GM13977 (cell line): ENCODE measurements around the gene IRX5.

Experiments
- DNase-seq: peaks from one replicate; pipeline ENCODE4 v3.0.0; 2012; ENCODE audit warnings: low spot score
- in situ Hi-C: fragments of 300-500 bp; cut with MboI; formaldehyde crosslinking; loops from one replicate; pipeline ENCODE4 v1.12.0; 2022; ENCODE audit warnings: low sequenced_read_pairs, low pct_unique_long_range_greater_than_20kb, mixed read lengths, inconsistent platforms; ENCODE audit not compliant: unreplicated experiment
- TF ChIP-seq, protein P1 (sequence below): IDR thresholded peaks from 2 replicates; pipeline ENCODE4 v1.5.1; 2012; ENCODE audit warnings: mild to moderate bottlenecking, control low read depth; ENCODE audit not compliant: insufficient read depth; ENCODE audit errors: extremely low read depth, missing control alignments

Gene IRX5

DNA sequence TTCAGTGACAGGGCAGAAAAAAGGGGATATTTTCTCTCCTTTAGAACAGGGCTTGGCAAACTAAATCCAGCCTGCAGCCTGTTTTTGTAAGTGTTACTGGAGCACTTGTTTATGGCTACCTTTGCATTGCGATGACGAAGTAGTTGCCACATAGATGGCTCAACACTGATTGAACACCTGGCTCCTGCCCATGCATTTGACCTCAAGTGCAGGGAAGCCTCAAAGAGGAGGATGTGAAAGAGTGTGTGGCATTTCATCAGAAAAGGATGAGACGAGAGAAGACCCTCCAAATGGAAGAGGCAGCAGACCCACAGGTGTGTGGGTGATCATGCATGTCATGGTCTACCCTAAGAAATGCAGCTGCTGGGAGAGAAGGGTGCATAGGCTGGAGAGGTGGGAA, 32.7 kb upstream of the IRX5 start:
- in situ Hi-C loops, result no loop called here
- TF ChIP-seq, protein P1, sequence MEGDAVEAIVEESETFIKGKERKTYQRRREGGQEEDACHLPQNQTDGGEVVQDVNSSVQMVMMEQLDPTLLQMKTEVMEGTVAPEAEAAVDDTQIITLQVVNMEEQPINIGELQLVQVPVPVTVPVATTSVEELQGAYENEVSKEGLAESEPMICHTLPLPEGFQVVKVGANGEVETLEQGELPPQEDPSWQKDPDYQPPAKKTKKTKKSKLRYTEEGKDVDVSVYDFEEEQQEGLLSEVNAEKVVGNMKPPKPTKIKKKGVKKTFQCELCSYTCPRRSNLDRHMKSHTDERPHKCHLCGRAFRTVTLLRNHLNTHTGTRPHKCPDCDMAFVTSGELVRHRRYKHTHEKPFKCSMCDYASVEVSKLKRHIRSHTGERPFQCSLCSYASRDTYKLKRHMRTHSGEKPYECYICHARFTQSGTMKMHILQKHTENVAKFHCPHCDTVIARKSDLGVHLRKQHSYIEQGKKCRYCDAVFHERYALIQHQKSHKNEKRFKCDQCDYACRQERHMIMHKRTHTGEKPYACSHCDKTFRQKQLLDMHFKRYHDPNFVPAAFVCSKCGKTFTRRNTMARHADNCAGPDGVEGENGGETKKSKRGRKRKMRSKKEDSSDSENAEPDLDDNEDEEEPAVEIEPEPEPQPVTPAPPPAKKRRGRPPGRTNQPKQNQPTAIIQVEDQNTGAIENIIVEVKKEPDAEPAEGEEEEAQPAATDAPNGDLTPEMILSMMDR, result no peak
- no peak for DNase-seq

DNA sequence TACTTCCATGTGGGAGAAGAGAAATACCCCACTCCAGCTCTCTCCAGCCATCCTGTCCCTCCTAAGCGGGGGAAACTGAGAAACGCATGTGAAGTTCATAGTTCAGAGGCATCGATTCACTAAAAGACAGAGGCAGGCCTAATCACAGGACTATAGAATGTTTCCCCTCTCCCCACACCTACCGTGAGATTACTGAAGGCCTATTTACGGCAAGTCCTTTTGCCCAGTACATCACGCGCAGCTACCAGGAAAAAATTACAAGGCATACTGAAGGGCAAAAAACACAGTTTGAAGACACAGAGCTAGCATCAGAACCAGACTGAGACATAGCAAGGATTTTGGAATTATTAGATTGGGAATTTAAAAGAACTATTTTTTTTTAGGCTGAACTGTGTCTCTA, 29.1 kb upstream of the IRX5 start:
- in situ Hi-C loops, result no loop called here
- no peak for DNase-seq
- TF ChIP-seq, protein P1, result no peak

DNA sequence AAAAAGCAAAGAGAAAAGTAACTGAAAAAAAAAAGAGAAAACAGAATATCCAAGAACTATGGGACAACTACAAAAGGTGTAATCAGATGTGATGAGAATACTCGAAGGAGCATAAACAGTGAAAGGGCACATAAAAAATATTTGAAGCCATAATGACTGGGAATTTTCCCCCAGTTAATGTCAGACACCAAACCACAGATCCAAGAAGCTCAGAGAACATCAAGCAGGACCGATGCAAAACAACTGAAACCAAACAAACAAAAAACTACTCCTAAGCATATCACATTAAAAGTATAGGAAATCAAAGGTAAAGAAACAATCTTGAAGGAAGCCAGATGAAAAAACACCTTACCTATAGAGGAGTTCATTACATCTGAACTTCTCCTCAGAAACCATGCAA, 27.6 kb upstream of the IRX5 start:
- TF ChIP-seq, protein P1, result no peak
- DNase-seq, result no peak
- in situ Hi-C loops, result no loop called here

DNA sequence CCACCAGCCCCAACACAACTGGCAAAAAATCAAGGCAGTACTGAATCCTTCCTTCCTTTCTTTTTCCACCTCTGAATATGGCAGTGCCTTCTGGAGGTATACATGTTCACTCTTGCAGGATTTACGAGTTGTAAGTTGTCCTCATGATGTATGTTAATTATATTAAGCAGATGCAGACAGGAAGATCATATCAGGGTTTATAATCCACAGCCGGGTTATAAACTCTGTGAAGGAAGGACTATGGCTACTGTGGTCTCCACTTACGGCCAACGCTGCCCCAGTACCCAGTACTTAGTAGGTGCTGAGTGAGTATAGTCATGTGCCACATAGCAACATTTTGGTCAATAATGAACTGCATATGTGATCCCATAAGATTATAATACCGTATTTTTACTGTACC, 19.6 kb upstream of the IRX5 start:
- in situ Hi-C loops, result no loop called here
- no peak for DNase-seq
- TF ChIP-seq, protein P1, result no peak

DNA sequence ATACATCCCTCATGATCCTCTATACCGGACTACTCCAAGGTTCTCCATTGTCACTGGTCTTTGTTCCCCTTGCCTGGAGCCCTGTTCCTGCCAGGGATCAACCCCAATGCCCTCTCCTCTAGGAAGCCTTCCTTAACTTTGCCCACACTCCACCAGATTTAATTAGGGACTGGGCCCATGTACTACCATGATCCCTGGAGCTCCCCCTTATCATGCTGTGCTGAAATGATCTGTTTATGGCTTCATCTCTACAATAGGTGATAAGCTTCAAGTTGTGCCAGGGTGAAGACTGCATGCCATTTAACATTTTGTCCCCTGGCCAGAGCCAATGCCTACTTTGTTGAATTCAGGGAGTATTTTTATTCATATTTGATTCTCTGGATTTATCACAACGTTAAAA, 17.9 kb upstream of the IRX5 start:
- TF ChIP-seq, protein P1, result no peak
- no peak for DNase-seq
- in situ Hi-C loops, result no loop called here

DNA sequence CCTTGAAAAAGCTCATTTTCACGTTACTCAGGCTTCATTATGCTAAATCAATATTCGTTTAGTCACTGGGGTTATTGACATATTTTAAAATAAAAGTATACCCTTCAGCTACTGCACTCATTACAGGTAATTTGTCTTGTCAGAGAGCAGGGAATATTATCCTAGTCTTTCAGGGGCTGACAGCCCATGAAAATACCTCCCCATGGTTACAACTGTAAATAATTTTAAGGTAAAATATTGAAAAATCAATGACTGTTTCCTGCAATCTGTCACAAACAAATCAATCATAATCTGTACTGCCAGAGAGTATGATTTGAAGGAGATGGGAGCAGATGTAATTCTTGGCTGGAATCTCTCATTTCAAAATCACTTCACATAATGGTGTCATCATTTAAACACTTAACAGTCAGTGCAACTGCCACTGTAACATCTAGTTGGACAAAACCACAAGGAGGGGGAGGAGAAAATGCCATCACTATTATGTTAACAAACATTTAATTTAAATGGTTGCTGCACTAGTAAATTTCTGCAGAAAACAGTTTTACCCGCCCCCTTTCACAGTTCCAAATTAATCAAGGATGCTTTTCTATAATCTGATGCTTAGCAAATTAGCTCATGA, 9.3 kb upstream of the IRX5 start:
- in situ Hi-C loops, result no loop called here
- no peak for DNase-seq
- TF ChIP-seq, protein P1, result no peak
